NCI-H1417 (cell line): ENCODE measurements around the gene PTPRG.
A peak's percentile ranks its signal among the peaks of the same experiment; 100 is the strongest.
"Not testable (repeated sequence)": the region's sequence is repeated elsewhere in the genome, so short reads cannot be mapped to it uniquely, and the experiment has no call there.

ENCODE experiments used
- DNase-seq, 3 experiments: peaks; one replicate each; lab custom pipeline; 2025; lab: John Stamatoyannopoulos, UW

Gene PTPRG

GRCh38 chr3:61686228-61686648 is 124.9 kb downstream of the PTPRG start:
- DNase-seq: no peak

DNA sequence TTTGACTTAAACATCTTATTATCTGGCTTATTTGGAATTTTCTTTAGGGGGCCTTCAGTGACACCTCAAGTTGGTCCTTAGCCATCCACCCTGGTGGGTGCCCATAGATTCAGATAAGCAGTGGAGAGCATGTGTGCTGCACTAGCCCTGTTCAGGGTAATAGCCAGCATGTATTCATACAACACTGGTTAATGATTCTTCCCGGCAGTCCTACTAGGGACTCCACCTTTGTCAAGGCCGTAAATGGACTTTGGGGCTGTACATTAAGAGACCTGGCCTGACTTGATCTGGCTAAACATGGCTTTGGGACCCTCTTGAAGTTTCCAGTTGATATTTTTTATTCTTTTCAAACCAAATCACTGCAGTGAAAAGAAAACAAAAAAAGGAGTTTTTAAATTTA is 125.8 kb downstream of the PTPRG start:
- no peak for DNase-seq

GRCh38 chr3:61687663-61688306 is 126.4 kb downstream of the PTPRG start:
- DNase-seq: no peak

GRCh38 chr3:61688307-61688984 is 127.1 kb downstream of the PTPRG start:
- peak in 1 of 3 experiments; percentile 5 for DNase-seq

- no peak for DNase-seq
These were observed 128.6 kb downstream of the PTPRG start for GRCh38 chr3:61690016-61690415.

DNA sequence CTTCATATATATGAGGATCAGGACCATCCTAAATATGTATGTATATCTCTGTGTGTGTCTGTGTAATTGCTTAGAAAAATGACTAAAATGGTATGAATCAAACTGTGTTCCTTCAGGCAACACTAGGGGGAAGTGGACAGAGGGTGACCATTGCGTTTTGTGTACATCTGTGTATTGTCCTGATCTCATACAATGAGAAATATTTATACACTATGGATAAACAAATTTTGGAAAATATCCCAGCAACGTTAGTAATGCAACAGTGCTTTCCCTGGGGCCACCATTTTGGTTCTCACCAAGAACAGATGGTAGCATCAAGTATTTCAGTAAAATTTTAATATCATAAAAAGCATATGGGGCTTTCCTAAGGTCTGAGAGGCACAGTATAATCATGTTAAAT is 130.1 kb downstream of the PTPRG start:
- no peak for DNase-seq

GRCh38 chr3:61697301-61697700 is 135.9 kb downstream of the PTPRG start:
- no peak for DNase-seq

DNA sequence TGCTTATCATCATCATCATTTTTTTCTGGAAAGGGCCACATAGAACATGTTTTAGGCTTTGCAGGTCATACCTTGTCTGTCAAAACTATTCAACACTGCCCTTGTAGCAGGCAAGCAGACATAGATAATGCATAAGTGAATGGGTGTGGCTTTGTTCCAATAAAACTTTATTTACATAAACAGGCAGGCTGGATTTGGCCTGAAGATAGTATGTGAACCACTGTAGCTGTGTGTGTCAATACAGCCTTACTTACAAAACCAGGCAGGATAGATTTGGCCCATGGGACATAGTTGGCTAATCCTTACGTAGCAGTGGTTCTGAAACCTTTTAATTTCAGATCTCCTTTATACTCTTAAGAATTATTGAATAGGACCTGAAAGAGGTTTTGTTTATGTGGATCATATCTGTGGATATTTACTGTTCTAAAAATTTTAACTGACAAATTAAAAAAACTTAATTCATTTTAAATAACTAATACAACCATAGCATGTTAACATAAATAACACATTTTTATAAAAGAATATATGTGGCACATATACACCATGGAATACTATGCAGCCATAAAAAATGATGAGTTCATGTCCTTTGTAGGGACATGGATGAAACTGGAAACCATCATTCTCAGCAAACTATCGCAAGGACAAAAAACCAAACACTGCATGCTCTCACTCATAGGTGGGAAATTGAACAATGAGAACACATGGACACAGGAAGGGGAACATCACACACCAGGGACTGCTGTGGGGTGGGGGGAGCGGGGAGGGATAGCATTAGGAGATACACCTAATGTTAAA is 137.1 kb downstream of the PTPRG start:
- DNase-seq: not testable (repeated sequence)

DNA sequence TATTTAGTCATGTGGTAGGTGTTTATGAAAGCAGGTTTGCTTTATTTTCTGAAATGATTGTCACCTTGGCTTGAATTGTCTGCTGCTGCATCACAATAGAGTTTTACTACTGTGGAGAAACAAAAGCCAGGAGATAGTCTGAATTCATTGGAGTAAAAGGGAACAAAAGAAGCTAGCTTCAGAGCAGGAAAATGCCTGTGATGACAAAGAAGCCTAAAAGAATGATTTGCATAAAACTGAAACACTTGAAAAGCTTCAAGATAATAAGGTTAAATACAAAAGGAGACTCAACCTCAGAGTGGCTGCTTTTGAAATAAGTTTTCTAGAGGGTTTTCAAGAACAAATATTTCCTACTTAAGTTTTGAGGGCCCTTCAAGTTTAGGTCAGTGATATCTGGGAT is 138.3 kb downstream of the PTPRG start:
- peak in 1 of 3 experiments; percentile 22 for DNase-seq

DNA sequence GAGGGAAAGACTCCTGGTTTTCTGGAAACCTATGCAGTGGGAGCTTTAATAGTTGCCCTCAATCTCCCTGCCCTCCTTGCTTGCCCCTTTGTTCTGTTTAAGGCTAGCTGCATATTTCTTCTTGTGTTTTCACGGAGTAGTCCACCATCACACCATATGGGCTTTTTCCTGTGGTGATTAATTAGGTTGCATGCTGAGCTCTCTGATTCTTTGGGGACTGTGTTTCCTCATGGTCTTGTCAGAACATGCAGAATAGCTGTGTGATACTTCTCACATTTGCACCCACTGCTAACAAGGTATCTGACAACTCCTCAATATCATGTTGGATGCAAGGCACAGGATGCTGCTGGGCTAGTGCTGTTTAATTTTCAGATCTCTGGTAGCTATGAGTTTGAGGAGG is 139.6 kb downstream of the PTPRG start:
- DNase-seq: peak in 2 of 3 experiments; percentile 55 to 83

DNA sequence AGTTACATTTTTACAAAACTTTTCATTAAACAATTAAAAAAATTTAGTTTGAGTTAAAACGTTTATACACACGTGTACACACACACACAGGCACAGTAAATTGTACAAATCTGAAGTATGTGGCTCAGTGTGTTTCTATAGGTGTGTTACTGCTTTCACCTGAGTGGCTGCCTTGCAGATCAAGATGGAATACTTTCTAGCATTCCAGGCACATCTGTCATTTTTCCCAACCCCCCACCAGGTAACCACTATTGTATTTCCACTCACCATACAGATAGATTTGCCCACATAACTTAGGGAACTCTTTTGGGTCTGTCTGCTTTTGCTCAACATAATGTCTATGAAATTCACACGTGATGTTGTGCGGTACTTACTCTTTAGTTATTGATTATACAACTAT is 141.1 kb downstream of the PTPRG start:
- DNase-seq: no peak

GRCh38 chr3:61704807-61705206 is 143.4 kb downstream of the PTPRG start:
- peak in 1 of 3 experiments; percentile 16 for DNase-seq

DNA sequence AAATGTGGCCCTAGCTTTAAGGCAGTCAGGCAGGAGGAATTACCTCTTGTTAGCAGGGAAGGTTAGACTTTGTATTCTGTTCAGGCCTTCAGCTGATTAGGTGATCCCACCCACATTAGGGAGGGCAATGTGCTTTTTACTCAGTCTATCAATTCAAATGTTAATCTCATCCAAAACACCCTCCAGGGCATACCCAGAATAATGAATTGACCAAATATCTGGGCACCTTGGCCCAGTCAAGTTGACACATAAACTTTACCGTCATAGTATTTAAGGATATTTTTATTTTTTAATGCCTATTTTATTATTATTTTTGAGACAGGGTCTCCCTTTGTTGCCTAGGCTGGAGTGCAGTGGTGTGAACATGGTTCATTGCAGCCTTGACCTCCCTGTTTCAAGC is 146.1 kb downstream of the PTPRG start:
- DNase-seq: no peak

- DNase-seq: not testable (repeated sequence)
These were observed 149.5 kb downstream of the PTPRG start for GRCh38 chr3:61710920-61711319.

DNA sequence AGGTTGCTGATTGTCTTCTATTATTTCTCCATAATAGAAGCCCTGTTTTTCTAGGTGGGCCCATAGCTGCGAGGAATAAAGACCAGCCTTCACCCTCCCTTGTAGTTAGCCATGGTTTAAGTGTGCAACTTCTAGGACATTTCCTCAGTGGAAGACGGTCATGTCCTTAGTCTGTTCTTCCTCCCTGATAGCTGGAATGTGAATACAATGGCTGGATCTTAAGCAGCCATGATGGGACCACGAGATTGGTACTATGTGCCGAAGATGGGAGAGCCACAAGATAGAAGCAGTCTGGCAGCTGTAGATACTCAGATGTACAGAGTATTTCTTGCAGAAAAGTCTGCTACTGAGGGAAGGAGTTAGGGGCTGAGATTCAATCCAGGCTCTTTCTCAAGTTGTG is 152.9 kb downstream of the PTPRG start:
- DNase-seq: no peak

GRCh38 chr3:61715886-61716527 is 154.6 kb downstream of the PTPRG start:
- DNase-seq: peak; percentile 28 to 71 (median 55)

DNA sequence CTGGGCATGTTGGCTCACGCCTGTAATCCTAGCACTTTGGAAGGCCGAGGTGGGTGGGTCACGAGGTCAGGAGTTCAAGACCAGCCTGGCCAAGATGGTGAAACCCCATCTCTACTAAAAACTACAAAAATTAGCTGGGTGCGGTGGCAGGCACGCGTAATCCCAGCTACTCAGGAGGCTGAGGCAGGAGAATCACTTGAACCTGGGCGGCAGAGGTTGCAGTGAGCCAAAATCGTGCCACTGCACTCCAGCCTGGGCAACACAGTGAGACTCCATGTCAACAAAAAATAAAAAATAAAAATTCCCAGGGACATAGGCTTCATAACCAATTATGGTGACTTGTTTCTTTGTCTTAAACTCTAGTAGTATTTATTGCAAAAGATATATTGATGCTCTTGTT is 155.3 kb downstream of the PTPRG start:
- DNase-seq: not testable (repeated sequence)

DNA sequence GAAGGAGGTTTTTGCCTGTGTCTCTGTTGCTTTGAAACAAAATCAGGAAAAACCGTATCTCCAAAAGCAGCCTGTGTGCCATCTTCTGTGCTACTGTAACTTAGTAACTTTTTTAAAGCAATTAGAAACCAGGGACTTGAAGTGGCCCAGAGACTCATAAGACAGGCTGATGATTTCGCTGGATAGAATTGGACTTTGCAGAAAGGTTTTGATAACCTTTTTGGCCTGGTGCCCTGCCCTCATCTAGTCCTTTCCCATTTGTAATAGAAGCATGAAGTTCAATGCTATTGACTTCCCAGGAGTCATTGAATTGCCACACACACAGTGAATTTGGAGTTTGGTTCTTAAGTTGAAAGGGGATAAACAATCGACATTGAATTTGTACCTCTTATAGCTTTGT is 157.2 kb downstream of the PTPRG start:
- DNase-seq: peak in 2 of 3 experiments; percentile 1 to 55

DNA sequence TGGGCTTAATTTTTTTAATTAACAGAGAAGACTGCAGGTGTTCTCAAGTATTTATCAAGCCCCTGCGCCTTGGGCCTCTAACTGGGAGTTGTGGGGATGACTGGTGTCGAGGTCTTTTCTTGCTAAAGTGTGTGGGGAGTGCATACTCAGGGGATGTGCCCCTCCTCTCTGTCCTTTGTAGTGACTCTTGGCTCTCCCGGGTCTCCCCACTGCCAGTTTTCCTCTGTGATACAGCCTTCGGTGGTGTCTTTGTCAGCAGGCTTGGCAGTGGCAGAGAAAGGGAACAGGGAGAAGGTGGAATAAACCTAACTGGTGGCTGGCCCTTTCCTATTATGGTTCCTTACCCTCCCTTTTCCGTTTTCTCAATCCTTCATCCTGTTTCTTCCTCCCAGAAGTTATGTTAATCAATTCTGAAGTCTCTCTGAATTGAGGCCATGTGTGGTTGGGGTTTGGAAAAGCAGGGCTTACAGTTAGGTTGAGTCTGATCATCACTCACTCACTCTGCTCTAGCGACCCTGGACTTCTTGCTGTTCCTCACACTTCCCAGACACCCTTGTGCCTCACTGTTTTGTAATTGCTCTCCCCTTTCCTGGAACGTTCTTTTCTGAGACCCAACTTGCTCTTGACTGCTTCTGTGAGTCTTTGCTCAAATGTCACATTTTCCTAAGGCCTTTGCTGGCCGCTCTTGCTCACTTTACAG is 158.1 kb downstream of the PTPRG start:
- no peak for DNase-seq

DNA sequence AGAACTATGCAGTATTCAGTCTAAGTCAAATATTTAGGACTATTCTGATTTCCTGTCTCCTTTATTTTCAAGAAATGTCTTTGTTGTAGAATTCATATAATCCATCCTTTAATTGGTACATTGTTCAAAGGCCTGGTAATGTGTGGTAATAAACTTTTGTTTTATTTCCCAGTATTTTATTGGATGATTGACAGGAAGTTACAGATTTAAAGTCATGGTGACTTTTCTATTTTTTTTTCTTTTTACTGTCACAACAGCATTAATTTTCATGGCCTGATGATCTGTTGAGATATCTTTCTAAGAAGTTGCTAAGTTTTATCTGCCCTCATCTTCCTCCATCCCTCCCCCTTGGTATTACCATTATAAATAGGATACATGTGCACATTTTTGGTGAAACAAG is 161.7 kb downstream of the PTPRG start:
- no peak for DNase-seq

GRCh38 chr3:61724183-61724582 is 162.8 kb downstream of the PTPRG start:
- DNase-seq: no peak

DNA sequence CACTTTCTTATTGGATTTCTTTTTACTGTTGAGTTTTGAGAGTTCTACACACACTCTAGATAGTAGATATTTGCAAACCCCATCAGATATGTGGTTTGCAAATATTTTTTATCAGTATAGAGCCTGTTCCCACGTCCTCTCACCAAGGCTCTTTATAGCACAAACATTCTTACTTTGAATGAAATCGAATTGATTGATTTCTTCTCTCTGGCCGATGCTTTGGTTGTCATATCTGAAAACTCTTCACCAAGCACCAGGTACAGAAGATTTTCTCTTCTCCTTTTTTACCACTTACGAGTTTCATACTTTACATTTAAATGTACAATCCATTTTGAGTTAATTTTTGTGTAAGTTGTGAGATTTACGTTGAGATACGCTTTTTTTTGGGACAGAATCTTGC is 163.4 kb downstream of the PTPRG start:
- DNase-seq: no peak
